Neuronal stem cell (in vitro differentiated cells): ENCODE results near the gene LSMEM2.
A peak's percentile ranks its signal among the peaks of the same experiment; 100 is the strongest.

Source experiments
- DNase-seq: peaks from one replicate; pipeline ENCODE4 v3.0.0-alpha.2; 2013; ENCODE audit warnings: low spot score
- H2AFZ ChIP-seq: one replicate; pipeline ENCODE4 v1.6.1; 2013; ENCODE audit warnings: mild to moderate bottlenecking, low read length, inconsistent platforms
- H2AK5ac ChIP-seq: 2 replicates; pipeline ENCODE4 v1.6.1; 2013; ENCODE audit warnings: low read depth, mild to moderate bottlenecking, inconsistent platforms, low read length, moderate library complexity, mixed read lengths
- H2BK120ac ChIP-seq: 2 replicates; pipeline ENCODE4 v1.6.1; 2013; ENCODE audit warnings: low read depth, mild to moderate bottlenecking, inconsistent platforms, low read length, moderate library complexity, mixed read lengths
- H2BK12ac ChIP-seq: one replicate; pipeline ENCODE4 v1.6.1; 2013; ENCODE audit warnings: low read length, inconsistent platforms
- H2BK15ac ChIP-seq: 2 replicates; pipeline ENCODE4 v1.6.1; 2013; ENCODE audit warnings: mild to moderate bottlenecking, low read length, inconsistent platforms, mixed read lengths
- H2BK5ac ChIP-seq: one replicate; pipeline ENCODE4 v1.6.1; 2013; ENCODE audit warnings: inconsistent platforms, mild to moderate bottlenecking, low read length, moderate library complexity
- H3K14ac ChIP-seq: one replicate; pipeline ENCODE4 v1.6.1; 2013; ENCODE audit warnings: low read length, inconsistent platforms
- H3K18ac ChIP-seq: 2 replicates; pipeline ENCODE4 v1.6.1; 2013; ENCODE audit warnings: low read length, inconsistent platforms
- H3K23ac ChIP-seq: 2 replicates; pipeline ENCODE4 v1.6.1; 2013; ENCODE audit warnings: low read depth, mild to moderate bottlenecking, mixed read lengths, low read length, inconsistent platforms; ENCODE audit not compliant: poor library complexity
- H3K27ac ChIP-seq: replicated peaks from 3 replicates; pipeline ENCODE4 v1.5.1; 2013; ENCODE audit warnings: low read length, inconsistent platforms
- H3K27me3 ChIP-seq, 3 experiments: 2 replicates each; pipeline ENCODE4 v1.6.1; 2013; ENCODE audit warnings: low read length in 3 of 3, mild to moderate bottlenecking in 2 of 3, inconsistent platforms in 1 of 3, low read depth in 1 of 3, mixed read lengths in 1 of 3, moderate library complexity in 1 of 3; ENCODE audit not compliant: control insufficient read depth in 3 of 3, insufficient read depth in 3 of 3
- H3K36me3 ChIP-seq, 2 donors: replicated peaks in 1 of 2; 2 replicates each; pipeline ENCODE4 v1.6.1; 2013; ENCODE audit warnings: low read length in 2 of 2; ENCODE audit not compliant: control insufficient read depth in 2 of 2, insufficient read depth in 2 of 2
- H3K4ac ChIP-seq: 2 replicates; pipeline ENCODE4 v1.6.1; 2013; ENCODE audit warnings: inconsistent platforms, mild to moderate bottlenecking, low read length, moderate library complexity
- H3K4me1 ChIP-seq, 2 donors: 1 replicate in 1 of 2; 2 replicates in 1 of 2; pipeline ENCODE4 v1.6.1; 2013; ENCODE audit warnings: low read length in 2 of 2, low read depth in 1 of 2; ENCODE audit not compliant: control insufficient read depth in 2 of 2, insufficient read depth in 1 of 2
- H3K4me2 ChIP-seq: one replicate; pipeline ENCODE4 v1.6.1; 2013; ENCODE audit warnings: mild to moderate bottlenecking, low read length, inconsistent platforms; ENCODE audit not compliant: insufficient read depth, poor library complexity, severe bottlenecking
- H3K4me3 ChIP-seq, 2 donors: 2 replicates each; pipeline ENCODE4 v1.5.1; 2013; ENCODE audit warnings: low read length in 2 of 2, mild to moderate bottlenecking in 2 of 2, inconsistent platforms in 1 of 2, moderate library complexity in 1 of 2
- H3K79me1 ChIP-seq: one replicate; pipeline ENCODE4 v1.6.1; 2013; ENCODE audit warnings: low read depth, mild to moderate bottlenecking, inconsistent platforms, low read length, moderate library complexity
- H3K9ac ChIP-seq: one replicate; pipeline ENCODE4 v1.6.1; 2013; ENCODE audit warnings: mild to moderate bottlenecking, low read depth, low read length, inconsistent platforms; ENCODE audit not compliant: poor library complexity
- H3K9me3 ChIP-seq, 2 donors: replicated peaks in 1 of 2; 2 replicates each; pipeline versions ENCODE3 to v1.6.1; 2013; ENCODE audit warnings: low read length in 2 of 2, mild to moderate bottlenecking in 2 of 2, inconsistent platforms in 1 of 2, low read depth in 1 of 2, mixed read lengths in 1 of 2, moderate library complexity in 1 of 2; ENCODE audit not compliant: control insufficient read depth in 2 of 2, insufficient read depth in 1 of 2
- H4K8ac ChIP-seq: one replicate; pipeline ENCODE4 v1.6.1; 2013; ENCODE audit warnings: low read depth, mild to moderate bottlenecking, inconsistent platforms, low read length, moderate library complexity
- H4K91ac ChIP-seq: one replicate; pipeline ENCODE4 v1.6.1; 2013; ENCODE audit warnings: low read length, low read depth, mild to moderate bottlenecking, inconsistent platforms; ENCODE audit not compliant: poor library complexity
- WGBS, 2 donors: extraction: QIAGEN DNeasy Blood & Tissue Kit; methylation state at CpG; one replicate each; pipeline ENCODE4 v1.1.7; 2013; ENCODE audit warnings: missing lambda C conversion rate in 2 of 2, mixed read lengths in 1 of 2; ENCODE audit not compliant: insufficient read length in 2 of 2, insufficient replicate concordance in 1 of 2; ENCODE audit errors: extremely low coverage in 2 of 2; 5-methylcytosine and 5-hydroxymethylcytosine counted together

Gene LSMEM2

GRCh38 chr3:50266836-50267235, 12.1 kb upstream of the LSMEM2 start:
- no peak for DNase-seq
- H3K79me1 ChIP-seq: peaks cover 3% of the 10 kb centered on the region
- H3K27me3 ChIP-seq: no peaks in the 10 kb centered on the region
- H3K9me3 ChIP-seq: no peaks in the 10 kb centered on the region
- no peak overlapping the region for H4K8ac ChIP-seq
- no CpG with 5 or more reads among the region's 7 CpGs for WGBS, 2 donors
- peak overlapping the region; percentile 98 for H2AK5ac ChIP-seq
- peak overlapping the region; percentile 67 for H2BK12ac ChIP-seq
- H2AFZ ChIP-seq: peak overlapping the region; percentile 75
- H3K4me2 ChIP-seq: no peak overlapping the region
- H3K4ac ChIP-seq: peak overlapping the region; percentile 84
- H2BK5ac ChIP-seq: peak overlapping the region; percentile 88
- no peak overlapping the region for H3K14ac ChIP-seq
- H2BK120ac ChIP-seq: peak overlapping the region; percentile 53
- no peak overlapping the region for H3K9ac ChIP-seq
- no peak overlapping the region for H4K91ac ChIP-seq
- peak overlapping the region; percentile 48 for H3K18ac ChIP-seq
- no peak overlapping the region for H3K4me3 ChIP-seq
- H3K36me3 ChIP-seq: no peaks in the 10 kb centered on the region
- H3K4me1 ChIP-seq: peaks cover 45 to 59% of the 10 kb centered on the region in 2 donors
- H3K27ac ChIP-seq: no peak overlapping the region
- peak overlapping the region; percentile 94 for H2BK15ac ChIP-seq
- H3K23ac ChIP-seq: peak overlapping the region; percentile 50

DNA sequence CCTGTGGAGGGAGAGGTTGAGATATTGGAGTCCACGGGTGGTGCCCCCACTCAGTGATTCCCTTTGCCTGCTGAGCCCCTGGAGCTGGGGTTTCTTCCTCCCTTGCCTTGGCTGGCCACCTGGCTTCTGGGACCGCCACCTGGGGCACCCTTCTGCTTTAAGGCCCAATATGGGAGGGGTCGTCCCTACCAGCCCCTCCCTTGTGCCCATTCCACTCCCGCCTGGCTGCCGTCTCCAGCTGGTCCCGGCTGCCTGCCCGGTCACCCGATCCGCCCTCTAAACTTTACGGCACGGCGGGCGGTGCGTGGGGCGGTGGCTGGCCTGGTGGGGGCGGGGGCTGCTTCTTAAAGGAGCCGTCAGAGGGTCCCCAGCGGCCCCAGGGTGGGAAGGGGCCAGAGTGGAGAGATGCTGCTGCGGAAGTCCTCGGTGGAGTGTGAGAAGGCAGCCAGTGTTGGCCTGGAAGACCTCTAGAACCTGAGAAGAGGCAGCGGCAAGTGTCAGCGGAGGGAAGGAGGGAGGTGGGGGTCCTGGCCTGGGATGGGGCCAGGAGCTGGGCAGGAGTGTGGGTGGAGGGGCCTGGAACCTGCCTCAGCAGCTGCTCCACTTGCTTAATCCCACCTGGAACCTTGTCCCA, 11.5 kb upstream of the LSMEM2 start:
- peak overlapping the region; percentile 75 for H2AFZ ChIP-seq
- peak overlapping the region; percentile 29 for H3K4me2 ChIP-seq
- peak overlapping the region; percentile 67 for H2BK12ac ChIP-seq
- peak overlapping the region; percentile 88 for H2BK5ac ChIP-seq
- WGBS, 2 donors: no CpG with 5 or more reads among the region's 22 CpGs
- peak overlapping the region; percentile 84 for H3K4ac ChIP-seq
- H2AK5ac ChIP-seq: peak overlapping the region; percentile 98
- peaks cover 3% of the 10 kb centered on the region for H3K79me1 ChIP-seq
- H4K91ac ChIP-seq: no peak overlapping the region
- H3K27ac ChIP-seq: no peak overlapping the region
- H3K9me3 ChIP-seq: no peaks in the 10 kb centered on the region
- no peak overlapping the region for H3K4me3 ChIP-seq
- no peak for DNase-seq
- peaks cover 46 to 59% of the 10 kb centered on the region in 2 donors for H3K4me1 ChIP-seq
- H3K18ac ChIP-seq: peak overlapping the region; percentile 94
- H3K27me3 ChIP-seq: no peaks in the 10 kb centered on the region
- H4K8ac ChIP-seq: no peak overlapping the region
- peak overlapping the region; percentile 53 for H2BK120ac ChIP-seq
- H3K9ac ChIP-seq: no peak overlapping the region
- H3K36me3 ChIP-seq: no peaks in the 10 kb centered on the region
- peak overlapping the region; percentile 77 for H3K14ac ChIP-seq
- H3K23ac ChIP-seq: peak overlapping the region; percentile 50
- peak overlapping the region; percentile 94 for H2BK15ac ChIP-seq

- H3K36me3 ChIP-seq: no peaks in the 10 kb centered on the region
- no peak overlapping the region for H4K91ac ChIP-seq
- no peak overlapping the region for H2AFZ ChIP-seq
- peak overlapping the region; percentile 93 for H2BK5ac ChIP-seq
- no peaks in the 10 kb centered on the region for H3K9me3 ChIP-seq
- H2BK12ac ChIP-seq: no peak overlapping the region
- peak overlapping the region; percentile 94 for H3K18ac ChIP-seq
- no peak for DNase-seq
- no peak overlapping the region for H3K4me2 ChIP-seq
- no CpG with 5 or more reads among the region's 3 CpGs for WGBS, 2 donors
- H2BK15ac ChIP-seq: peak overlapping the region; percentile 98
- no peak overlapping the region for H3K4ac ChIP-seq
- peak overlapping the region; percentile 32 for H3K9ac ChIP-seq
- H4K8ac ChIP-seq: no peak overlapping the region
- peaks cover 0 to 3% (median 3%) of the 10 kb centered on the region in 3 experiments for H3K27me3 ChIP-seq
- no peak overlapping the region for H3K23ac ChIP-seq
- H3K27ac ChIP-seq: no peak overlapping the region
- H3K4me1 ChIP-seq: peaks cover 47 to 57% of the 10 kb centered on the region in 2 donors
- no peak overlapping the region for H3K14ac ChIP-seq
- H3K79me1 ChIP-seq: peaks cover 3% of the 10 kb centered on the region
- H2AK5ac ChIP-seq: peak overlapping the region; percentile 98
- no peak overlapping the region for H2BK120ac ChIP-seq
- H3K4me3 ChIP-seq: peak overlapping the region in 1 of 2 donors; percentile 9
Observed at GRCh38 chr3:50268276-50268675, 10.6 kb upstream of the LSMEM2 start.

GRCh38 chr3:50268703-50269451, 10.0 kb upstream of the LSMEM2 start, which contains the start of gene SEMA3B:
Gene SEMA3B, plus strand, starts transcription at chr3:50269147. Its CDS starts 94 bp downstream, at chr3:50269241.
- Histone ChIP-seq H2AFZ (no peak within 1 kb of the TSS), H3K4ac (peak within 1 kb of the TSS; percentile 39), H3K27ac (no peak within 1 kb of the TSS), H3K4me1 (peaks cover 42 to 54% of the 10 kb centered on the region in 2 donors), H4K91ac (peak within 1 kb of the TSS; percentile 93), H2AK5ac (peak within 1 kb of the TSS; percentile 99), H3K4me3 (peak within 1 kb of the TSS in 1 of 2 donors; percentile 9), H3K4me2 (no peak within 1 kb of the TSS), H3K23ac (peak within 1 kb of the TSS; percentile 62), H3K9ac (peak within 1 kb of the TSS; percentile 83), H3K79me1 (peaks cover 3% of the 10 kb centered on the region), H4K8ac (no peak within 1 kb of the TSS), H2BK120ac (peak within 1 kb of the TSS; percentile 53), H3K27me3 (peaks cover 6 to 9% (median 6%) of the 10 kb centered on the region in 3 experiments), H2BK5ac (peak within 1 kb of the TSS; percentile 93), H2BK15ac (peak within 1 kb of the TSS; percentile 98), H3K14ac (peak within 1 kb of the TSS; percentile 87), H3K18ac (peak within 1 kb of the TSS; percentile 94), H2BK12ac (peak within 1 kb of the TSS; percentile 97), H3K9me3 (no peaks in the 10 kb centered on the region), H3K36me3 (no peaks in the 10 kb centered on the region)
- no CpG with 5 or more reads among the region's 21 CpGs for WGBS, 2 donors
- no peak for DNase-seq
